Omental fat pad (tissue), 4 donors: ENCODE data around the gene RBM43. TPM values are rescaled to one million over a fixed set of nuclear protein-coding genes. Genes with fewer than 3 reads are reported as not detected.

Source experiments
- ATAC-seq: fragments of 150-250 bp; one replicate; pipeline ENCODE4 v1.9.1; 2016; ENCODE audit warnings: mild to moderate bottlenecking, moderate library complexity; ENCODE audit not compliant: low FRiP score
- DNase-seq: peaks from one replicate; pipeline ENCODE4 v3.0.0-alpha.2; 2019; ENCODE audit warnings: low spot score
- total RNA-seq, 4 donors: library from RNA; depleted of rRNA; stranded (reverse); fragments of >200 nt; gene quantifications; one replicate each; pipeline ENCODE4 v1.1.0, GENCODE V29; 2016
- TF ChIP-seq, protein P1 (sequence below), 3 donors: fragments of 450-650 bp; IDR thresholded peaks; one replicate each; pipeline ENCODE4 v1.5.1; 2016 to 2017; ENCODE audit warnings: antibody characterized with exemption in 3 of 3, mild to moderate bottlenecking in 3 of 3, moderate library complexity in 2 of 3

RBM43 gene
- total RNA-seq, 4 donors from 2014 or later: 2.8 to 11.3 (median 4.0) TPM

DNA sequence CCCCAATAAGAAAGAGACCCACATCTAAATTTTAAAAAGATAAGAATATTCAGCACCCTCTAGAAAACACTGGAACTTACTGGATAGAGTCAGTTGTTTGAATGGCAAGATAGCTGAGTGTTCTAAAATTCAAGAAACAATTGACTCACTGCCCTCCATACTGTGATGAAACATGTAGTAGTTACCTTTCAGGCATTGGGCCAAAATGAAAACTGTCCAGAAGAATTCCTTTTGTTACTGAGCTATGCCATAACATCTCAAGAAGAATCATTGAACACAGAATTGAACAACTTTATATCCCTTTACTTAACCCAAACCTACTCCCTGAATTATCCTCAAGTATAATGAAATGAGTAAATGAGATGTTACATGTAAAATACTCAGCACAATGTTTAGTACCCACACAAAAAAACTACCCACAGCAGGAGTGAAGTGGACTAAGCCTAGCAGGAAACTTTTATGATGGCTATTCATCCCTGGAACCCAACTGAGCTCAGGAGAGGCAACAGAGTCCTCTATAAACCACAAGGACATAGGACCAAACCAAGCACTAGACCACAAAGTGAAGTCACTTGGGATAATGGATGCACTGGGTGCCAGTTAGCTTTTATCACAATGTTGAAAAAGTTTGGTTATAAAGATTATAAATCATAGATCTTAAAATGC is 32.7 kb downstream of the RBM43 start:
- TF ChIP-seq, protein P1, sequence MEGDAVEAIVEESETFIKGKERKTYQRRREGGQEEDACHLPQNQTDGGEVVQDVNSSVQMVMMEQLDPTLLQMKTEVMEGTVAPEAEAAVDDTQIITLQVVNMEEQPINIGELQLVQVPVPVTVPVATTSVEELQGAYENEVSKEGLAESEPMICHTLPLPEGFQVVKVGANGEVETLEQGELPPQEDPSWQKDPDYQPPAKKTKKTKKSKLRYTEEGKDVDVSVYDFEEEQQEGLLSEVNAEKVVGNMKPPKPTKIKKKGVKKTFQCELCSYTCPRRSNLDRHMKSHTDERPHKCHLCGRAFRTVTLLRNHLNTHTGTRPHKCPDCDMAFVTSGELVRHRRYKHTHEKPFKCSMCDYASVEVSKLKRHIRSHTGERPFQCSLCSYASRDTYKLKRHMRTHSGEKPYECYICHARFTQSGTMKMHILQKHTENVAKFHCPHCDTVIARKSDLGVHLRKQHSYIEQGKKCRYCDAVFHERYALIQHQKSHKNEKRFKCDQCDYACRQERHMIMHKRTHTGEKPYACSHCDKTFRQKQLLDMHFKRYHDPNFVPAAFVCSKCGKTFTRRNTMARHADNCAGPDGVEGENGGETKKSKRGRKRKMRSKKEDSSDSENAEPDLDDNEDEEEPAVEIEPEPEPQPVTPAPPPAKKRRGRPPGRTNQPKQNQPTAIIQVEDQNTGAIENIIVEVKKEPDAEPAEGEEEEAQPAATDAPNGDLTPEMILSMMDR (IDR thresholded peaks at IDR 0.05): no peak
- no peak for ATAC-seq
- DNase-seq: no peak

DNA sequence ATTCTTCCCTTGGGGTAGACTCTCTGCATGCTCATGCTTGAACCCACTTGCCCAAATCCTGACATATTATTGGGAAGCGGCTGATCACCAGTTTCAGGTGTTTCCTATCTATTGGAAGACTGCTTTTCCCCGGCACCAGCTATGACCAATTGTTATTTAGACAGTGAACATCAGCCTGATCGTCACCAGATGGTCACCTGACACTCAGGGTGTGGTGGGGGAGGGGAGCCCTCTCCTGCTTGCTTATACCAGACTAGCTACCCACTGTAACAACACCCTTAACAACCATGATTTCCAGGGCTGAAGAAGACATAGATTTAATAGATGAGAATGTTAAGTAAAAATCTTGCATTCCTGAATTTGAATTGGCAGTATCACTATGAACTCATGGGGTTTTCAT is 44.3 kb downstream of the RBM43 start:
- no peak for ATAC-seq
- no peak for DNase-seq
- TF ChIP-seq, protein P1 (IDR thresholded peaks at IDR 0.05): no peak

DNA sequence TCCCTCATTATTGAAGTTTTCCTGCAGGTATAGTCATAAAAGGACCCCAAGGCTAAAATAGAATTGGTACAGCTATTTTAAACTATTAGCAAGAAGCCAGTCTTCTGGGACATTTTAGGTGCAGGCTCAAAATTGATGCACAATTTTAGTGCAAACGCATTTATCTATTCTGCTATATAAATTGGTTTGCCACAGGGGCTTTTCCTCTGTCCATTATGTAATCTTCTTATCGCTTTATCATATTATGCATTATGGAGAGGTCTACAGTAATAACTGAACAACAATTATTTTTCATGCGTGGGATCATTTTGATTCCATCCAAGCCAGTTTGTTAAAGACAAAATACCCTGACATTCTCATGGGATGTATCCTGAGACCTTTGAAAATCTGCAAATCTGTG is 54.6 kb downstream of the RBM43 start:
- TF ChIP-seq, protein P1 (IDR thresholded peaks at IDR 0.05): no peak
- ATAC-seq (no peak), DNase-seq (no peak)

DNA sequence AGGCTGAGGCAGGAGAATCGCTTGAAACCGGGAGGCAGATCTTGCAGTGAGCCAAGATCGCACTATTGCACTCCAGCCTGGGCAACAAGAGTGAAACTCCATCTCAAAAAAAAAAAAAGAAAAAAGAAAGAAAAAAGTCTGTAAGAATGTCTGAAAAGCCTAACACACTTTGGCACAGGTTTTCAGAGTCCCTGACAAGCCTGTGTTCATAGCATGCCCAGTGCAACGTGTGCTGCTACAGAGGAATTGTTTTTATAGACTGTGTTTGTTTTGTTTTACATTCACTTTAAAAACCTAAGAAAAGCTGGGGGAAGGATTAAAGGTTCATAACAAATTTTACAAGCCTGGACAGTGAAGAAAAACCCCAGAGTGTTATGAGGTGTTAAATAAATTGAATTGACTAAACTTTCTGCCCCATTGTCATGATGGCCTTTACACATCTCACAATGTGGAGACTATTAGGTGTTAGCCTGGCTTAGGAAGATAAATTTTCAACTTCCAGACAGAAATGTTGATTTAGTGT is 55.2 kb downstream of the RBM43 start:
- DNase-seq: no peak
- TF ChIP-seq, protein P1 (IDR thresholded peaks at IDR 0.05): no peak
- no peak for ATAC-seq

DNA sequence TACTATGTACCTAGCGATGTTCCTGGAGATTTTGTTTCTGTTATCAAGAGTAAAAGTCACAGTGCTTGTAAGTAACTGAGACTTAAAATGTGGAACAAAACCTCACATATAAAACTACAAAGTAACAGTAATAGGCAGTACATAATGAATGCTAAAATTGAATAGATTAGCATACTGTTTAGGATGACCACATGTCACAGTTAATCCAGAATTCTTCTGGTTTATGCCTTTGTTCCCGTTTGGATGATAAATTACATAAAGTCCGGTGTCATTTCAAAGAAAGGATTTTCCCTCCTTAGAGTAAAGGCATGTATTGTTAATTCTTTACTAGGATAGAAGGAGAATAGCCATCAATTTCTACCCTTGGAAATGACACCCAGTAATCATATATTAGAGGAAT is 56.1 kb downstream of the RBM43 start:
- no peak for DNase-seq
- TF ChIP-seq, protein P1 (IDR thresholded peaks at IDR 0.05): no peak
- ATAC-seq: no peak

DNA sequence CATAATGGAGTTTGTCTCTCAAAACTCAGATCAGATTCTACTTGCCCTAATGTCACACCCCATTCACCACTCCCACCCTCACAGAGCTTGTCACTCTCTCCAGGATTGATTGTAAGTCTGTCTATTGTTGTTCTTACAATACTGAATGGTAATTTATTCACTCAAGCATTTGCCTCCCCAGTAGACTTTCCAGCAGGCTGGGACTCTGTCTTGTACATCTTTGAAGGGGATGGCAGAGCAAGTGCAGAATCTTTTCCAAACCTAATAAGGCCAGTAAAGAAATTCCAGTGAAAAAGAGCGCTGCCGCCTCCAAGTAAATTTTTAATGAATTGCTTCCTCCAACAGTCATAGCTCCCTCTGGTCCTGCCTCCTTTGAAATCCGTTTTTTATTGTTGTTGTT is 56.9 kb downstream of the RBM43 start:
- DNase-seq (no peak), ATAC-seq (no peak)
- TF ChIP-seq, protein P1 (IDR thresholded peaks at IDR 0.05): no peak

DNA sequence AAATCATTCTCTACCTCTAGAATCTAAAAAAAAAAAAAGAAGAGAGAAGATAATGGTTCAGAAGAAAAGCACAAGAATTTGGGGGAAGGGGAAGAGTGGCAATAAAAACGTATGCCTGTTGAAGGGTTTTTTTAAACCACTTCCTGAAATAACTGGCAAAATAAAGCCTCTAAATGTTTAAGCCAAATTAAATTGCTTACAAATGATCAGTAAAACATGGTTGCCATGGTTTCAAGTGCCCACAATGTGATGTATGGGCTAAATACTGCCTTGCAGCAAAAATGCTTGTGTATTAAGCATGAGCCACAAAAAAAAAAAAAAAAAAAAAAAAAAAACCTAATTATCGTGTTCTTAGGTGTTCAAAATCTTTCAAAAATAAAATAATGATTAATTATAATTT is 60.8 kb downstream of the RBM43 start:
- TF ChIP-seq, protein P1 (IDR thresholded peaks at IDR 0.05): no peak
- DNase-seq: no peak
- ATAC-seq: no peak
